Fibroblast of skin of right quadriceps (primary cell): ENCODE data around the gene MRPL32.
"Not testable (repeated sequence)": the region's sequence is repeated elsewhere in the genome, so short reads cannot be mapped to it uniquely, and the experiment has no call there.

Experiments used
- DNase-seq: peaks from one replicate; pipeline ENCODE4 v3.0.0-alpha.2; 2013

MRPL32 gene

GRCh38 chr7:42931834-42932651 lies at the start of gene MRPL32, which contains the start of gene PSMA2:
TSS of gene MRPL32 (plus strand) at chr7:42932376. CDS start at chr7:42932387, 11 bp downstream.
TSS of gene PSMA2 (minus strand) at chr7:42932174. CDS start at chr7:42932158, 16 bp downstream.
- peak; percentile 97 for DNase-seq

DNA sequence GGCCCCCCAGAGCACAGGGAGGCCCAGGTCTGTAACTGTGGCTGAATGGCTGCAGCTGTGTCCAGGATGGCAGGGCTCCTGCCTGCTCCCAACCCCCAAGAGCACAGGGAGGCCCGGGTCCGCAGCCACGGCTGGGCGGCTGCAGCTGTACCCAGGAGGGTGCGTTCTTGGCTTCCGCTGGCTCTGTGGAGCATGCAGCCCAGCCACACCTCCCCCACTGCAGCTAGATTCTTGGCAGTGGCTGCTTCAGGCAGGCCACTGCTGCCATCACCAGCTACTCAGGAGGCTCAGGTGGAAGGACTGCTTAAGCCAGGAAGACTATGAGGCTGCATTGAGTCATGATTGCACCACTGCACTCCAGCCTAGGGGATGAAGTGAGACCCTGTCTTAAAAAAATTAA lies 48.2 kb upstream of the MRPL32 start:
- DNase-seq = peak; percentile 19

DNA sequence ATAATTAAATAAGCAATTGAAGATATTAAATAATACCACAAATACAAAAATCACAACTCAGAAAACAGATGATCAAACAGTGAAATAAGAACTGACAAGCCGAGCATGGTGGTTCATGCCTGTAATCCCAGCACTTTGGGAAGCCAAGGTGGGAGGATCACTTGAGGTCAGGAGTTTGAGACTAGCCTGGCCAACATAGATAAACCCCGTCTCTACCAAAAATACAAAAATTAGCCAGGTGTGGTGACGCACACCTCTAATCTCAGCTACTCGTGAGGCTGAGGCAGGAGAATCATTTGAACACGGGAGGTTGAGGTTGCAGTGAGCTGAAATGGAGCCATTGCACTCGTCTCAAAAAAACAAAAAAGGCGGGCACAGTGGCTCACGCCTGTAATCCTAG lies 47.0 kb upstream of the MRPL32 start:
- not testable (repeated sequence) for DNase-seq

- no peak for DNase-seq
Observed at GRCh38 chr7:42886129-42886528, 46.0 kb upstream of the MRPL32 start.

- DNase-seq = no peak
Observed at GRCh38 chr7:42886893-42887505, 45.2 kb upstream of the MRPL32 start.

DNA sequence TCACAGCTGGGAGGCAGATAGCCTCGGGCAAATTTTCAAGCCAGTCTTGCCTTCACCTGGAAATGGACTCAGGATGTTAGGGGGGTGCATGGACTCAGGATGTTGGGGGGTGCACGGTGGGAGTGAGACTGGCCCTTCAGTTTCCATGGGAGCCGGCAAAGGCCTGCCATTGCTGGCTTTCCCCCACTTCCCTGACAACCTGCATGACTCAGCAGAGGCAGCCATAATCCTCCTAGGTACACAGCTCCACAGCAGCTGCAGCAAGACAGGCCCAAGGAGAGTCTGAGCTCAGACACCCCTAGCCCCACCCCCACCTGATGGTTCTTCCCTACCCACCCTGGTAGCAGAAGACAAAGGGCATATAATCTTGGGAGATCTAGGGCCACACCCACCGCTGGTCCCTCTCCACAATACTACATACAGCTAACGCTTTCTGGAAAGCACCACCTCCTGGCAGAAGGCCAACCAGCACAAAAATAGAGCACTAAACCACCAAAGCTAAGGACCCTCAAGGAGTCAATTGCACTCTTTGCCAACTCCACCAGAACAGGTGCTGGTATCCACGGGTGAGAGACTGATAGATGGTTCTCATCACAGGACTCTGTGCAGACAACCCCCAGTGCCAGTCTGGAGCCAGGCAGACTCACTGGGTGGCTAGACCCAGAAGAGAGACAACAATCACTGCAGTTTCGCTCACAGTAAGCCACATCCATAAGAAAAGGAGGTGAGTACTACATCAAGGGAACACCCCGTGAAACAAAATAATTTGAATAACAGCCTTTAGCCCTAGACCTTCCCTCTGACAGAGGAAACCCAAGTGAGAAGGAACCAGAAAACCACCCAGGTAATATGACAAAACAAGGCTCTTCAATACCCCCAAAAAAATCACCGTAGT lies 38.6 kb upstream of the MRPL32 start:
- no peak for DNase-seq

- DNase-seq = no peak
Observed at GRCh38 chr7:42900842-42901241, 31.3 kb upstream of the MRPL32 start.

GRCh38 chr7:42902331-42902730 lies 29.8 kb upstream of the MRPL32 start:
- DNase-seq = no peak

DNA sequence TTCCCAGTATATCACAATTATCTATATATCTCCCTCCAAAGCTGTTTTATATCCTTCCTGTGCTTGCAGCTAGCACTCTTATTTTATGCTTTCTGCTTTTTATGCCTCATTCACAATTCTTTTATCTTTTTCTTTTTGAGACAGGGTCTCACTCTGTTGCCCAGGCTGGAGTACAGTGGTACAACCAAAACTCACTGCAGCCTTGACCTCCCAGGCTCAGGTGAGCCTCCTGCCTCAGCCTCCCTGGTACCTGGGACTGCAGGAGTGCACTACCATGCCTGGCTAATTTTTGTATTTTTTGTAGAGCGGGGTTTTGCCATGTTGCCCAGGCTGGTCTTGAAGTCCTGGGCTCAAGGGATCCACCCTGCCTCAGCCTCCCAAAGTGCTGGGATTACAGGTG lies 26.0 kb upstream of the MRPL32 start:
- no peak for DNase-seq

GRCh38 chr7:42907316-42907715 lies 24.9 kb upstream of the MRPL32 start:
- DNase-seq = no peak

DNA sequence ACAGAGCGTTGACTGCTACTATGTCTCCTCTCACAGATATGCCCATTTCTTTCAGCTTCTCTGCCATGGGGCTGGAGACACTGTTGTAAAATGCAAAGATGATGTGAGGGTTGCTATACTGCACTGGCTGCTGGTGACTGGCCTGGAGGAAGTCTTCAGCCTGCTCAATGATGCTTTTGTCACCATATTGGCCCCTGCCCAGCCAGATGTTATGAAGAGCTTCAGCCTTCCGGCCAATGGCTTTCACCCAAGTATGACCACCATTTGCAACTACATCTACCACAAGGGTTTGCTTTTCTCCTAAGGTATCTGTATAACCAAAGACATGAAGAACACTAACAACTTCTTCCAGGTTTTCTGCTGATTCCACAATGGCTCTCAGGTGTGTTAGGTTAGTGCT lies 21.9 kb upstream of the MRPL32 start:
- no peak for DNase-seq

- peak; percentile 94 for DNase-seq
Observed at GRCh38 chr7:42911454-42912447, 20.4 kb upstream of the MRPL32 start, which contains the start of gene C7orf25. TSS of gene C7orf25 (minus strand) at chr7:42912070. CDS start at chr7:42910900, 1,170 bp downstream.

- peak; percentile 20 for DNase-seq
Observed at GRCh38 chr7:42913591-42913990, 18.6 kb upstream of the MRPL32 start.

GRCh38 chr7:42914009-42914408 lies 18.2 kb upstream of the MRPL32 start:
- no peak for DNase-seq

DNA sequence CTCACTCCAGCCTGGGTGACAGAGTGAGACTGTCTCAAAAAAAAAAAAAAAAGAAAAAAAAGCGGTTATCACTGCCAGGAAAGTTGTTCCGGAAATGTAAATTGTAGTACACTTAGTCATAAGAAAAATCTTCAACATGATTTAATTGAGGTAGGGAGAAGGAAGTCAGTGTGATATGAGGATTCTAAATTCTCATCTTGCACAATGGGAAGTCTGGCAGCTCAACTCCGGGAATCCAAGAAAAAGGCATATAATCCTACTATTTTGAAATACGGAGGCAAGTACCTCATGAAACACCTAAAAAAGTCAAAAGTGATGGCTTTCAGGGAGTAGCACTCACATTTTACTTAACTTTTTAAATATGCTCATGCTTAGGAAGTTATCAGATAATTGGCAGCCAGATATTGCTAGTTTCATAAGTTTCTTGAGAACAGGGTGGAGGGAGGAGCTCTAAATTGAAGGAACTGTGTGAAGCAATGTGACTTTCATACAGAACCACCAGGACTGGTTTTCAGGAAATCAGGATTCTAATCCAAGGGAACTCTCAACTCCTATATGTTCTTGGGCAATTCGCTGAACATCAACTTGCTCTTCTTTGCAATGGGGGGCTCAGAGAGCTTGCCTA lies 17.6 kb upstream of the MRPL32 start:
- DNase-seq = peak; percentile 80

DNA sequence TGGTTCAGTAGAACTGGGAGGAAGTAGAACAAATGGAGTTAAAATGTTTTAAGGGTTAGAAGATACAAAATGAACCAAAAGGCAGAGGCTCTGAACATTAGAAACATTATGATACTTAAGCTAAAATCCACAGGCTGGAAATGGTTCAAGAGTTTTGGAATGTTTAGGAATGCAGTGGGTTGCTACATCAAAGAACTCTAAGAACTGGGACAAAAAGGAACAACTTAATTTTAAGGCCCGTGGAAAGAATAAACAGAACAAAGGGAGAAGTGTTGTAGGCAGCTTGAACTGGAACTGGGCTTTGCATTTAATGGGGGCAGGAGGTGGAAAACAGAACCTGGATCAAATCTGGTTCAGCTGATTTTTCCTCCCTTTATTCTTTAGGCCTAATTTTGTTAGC lies 16.8 kb upstream of the MRPL32 start:
- DNase-seq = peak; percentile 54

GRCh38 chr7:42922017-42922753 lies 10.0 kb upstream of the MRPL32 start:
- DNase-seq = no peak

- DNase-seq = no peak
Observed at GRCh38 chr7:42924223-42924838, 7.8 kb upstream of the MRPL32 start.

DNA sequence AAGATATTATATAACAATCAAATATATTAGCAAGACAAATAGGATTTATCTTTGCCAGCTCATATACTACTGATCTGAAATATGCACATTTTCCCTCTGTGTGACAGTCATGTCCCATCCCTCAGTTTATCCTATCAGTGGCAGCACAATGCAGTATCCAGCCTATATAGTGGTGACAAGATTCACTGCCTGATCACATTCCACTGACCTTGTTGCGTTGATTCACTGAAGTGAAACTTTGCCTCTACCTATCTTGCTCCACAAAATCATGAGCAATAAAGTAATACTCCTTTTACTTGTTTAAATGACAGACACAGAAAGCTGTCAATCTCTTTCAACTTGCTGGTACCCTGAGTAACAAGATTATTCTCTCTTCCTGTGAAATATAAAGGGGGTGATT lies 6.5 kb upstream of the MRPL32 start:
- DNase-seq = no peak

- no peak for DNase-seq
Observed at GRCh38 chr7:42926204-42926603, 6.0 kb upstream of the MRPL32 start.
